Kidney epithelial cell (primary cell): ENCODE results near the gene ARHGEF7. TPM values are rescaled to one million over a fixed set of nuclear protein-coding genes. Genes with fewer than 3 reads are reported as not detected.

ENCODE experiments used
- DNase-seq: peaks from one replicate; pipeline ENCODE4 v3.0.0-alpha.2; 2010; ENCODE audit warnings: low read depth
- H3K27me3 ChIP-seq: 2 replicates; pipeline ENCODE4 v1.6.0; 2011; ENCODE audit warnings: low read length; ENCODE audit not compliant: control insufficient read depth, insufficient read depth
- H3K36me3 ChIP-seq: 2 replicates; pipeline ENCODE4 v1.5.1; 2011; ENCODE audit warnings: low read length; ENCODE audit not compliant: control insufficient read depth, insufficient read depth
- H3K4me3 ChIP-seq: 2 replicates; pipeline ENCODE4 v1.5.1; 2011; ENCODE audit warnings: low read depth, mild to moderate bottlenecking, control low read depth, low read length
- CTCF ChIP-seq: IDR thresholded peaks from 2 replicates; pipeline ENCODE4 v1.5.1; 2011; ENCODE audit warnings: mild to moderate bottlenecking, moderate library complexity, low read length, control low read depth, inconsistent platforms; ENCODE audit not compliant: insufficient read depth, poor library complexity, severe bottlenecking
- total RNA-seq: library from RNA; depleted of rRNA; stranded (reverse); fragments of >200 nt; gene quantifications from 2 replicates; pipeline ENCODE4 v1.2.3, GENCODE V29; 2015

ARHGEF7 gene
- total RNA-seq, 1 donor from 2014 or later: 32.4 TPM

- H3K27me3 ChIP-seq: no peaks in the 10 kb centered on the region
- no peak for DNase-seq
- no peak overlapping the region for H3K4me3 ChIP-seq
- H3K36me3 ChIP-seq: no peaks in the 10 kb centered on the region
- TF ChIP-seq CTCF: no peak
These were observed 152.1 kb downstream of the ARHGEF7 start for GRCh38 chr13:111267205-111267604.

GRCh38 chr13:111267784-111268183 is 152.7 kb downstream of the ARHGEF7 start:
- H3K4me3 ChIP-seq: no peak overlapping the region
- no peaks in the 10 kb centered on the region for H3K27me3 ChIP-seq
- no peak for TF ChIP-seq CTCF
- H3K36me3 ChIP-seq: no peaks in the 10 kb centered on the region
- no peak for DNase-seq

GRCh38 chr13:111269508-111269907 is 154.4 kb downstream of the ARHGEF7 start:
- Histone ChIP-seq H3K36me3 (no peaks in the 10 kb centered on the region), H3K4me3 (no peak overlapping the region), H3K27me3 (no peaks in the 10 kb centered on the region)
- no peak for TF ChIP-seq CTCF
- no peak for DNase-seq

GRCh38 chr13:111270126-111270525 is 155.0 kb downstream of the ARHGEF7 start:
- no peaks in the 10 kb centered on the region for H3K27me3 ChIP-seq
- no peak for TF ChIP-seq CTCF
- no peak for DNase-seq
- H3K36me3 ChIP-seq: no peaks in the 10 kb centered on the region
- no peak overlapping the region for H3K4me3 ChIP-seq

- Histone ChIP-seq H3K27me3 (no peaks in the 10 kb centered on the region), H3K36me3 (no peaks in the 10 kb centered on the region), H3K4me3 (no peak overlapping the region)
- no peak for TF ChIP-seq CTCF
- no peak for DNase-seq
These were observed 155.9 kb downstream of the ARHGEF7 start for GRCh38 chr13:111270765-111271698.
